ENCODE measurements around the gene CDK10. TPM values are rescaled to one million over a fixed set of nuclear protein-coding genes. Genes with fewer than 3 reads are reported as not detected.

The CDK10 gene
- total and polyA plus RNA-seq, 10 of the 15 experiments (the other 5 are each of a cell fraction or from before 2014, with no cell fraction given): 1.5 to 58.7 (median 36.0) TPM

DNA sequence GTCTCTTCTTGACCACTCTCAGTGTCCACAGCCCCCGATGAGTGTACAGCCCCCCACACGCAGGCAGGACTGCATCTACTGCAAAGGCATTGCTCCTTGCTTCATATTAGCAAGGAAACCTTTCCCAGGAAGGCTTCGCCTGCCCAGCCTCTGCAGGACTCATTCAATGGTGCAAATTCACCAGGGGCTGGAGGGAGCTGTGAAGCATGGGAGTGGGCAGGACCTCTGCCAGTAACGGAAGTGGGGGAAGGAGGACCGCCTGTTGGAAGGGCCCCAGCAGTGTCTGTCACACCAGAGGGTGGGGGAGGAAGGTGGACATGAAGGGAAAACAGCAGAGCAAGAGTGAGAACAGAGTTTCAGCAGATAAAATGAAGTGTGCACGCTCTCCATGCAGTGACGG is 26.3 kb upstream of the CDK10 start:
- SMC1A ChIA-PET (ENCODE audit: uncharacterized antibody, unreplicated experiment): no interaction called here
- RAD21 ChIA-PET (ENCODE audit: unreplicated experiment): no interaction called here
- ATAC-seq (no peak), DNase-seq (ENCODE audit: low read depth, low spot score) (no peak), FAIRE-seq (no peak)
- in situ Hi-C loops (cut with MboI): no loop called here
- BruUV-seq (replicated peaks): no TSS peak
- intact Hi-C loops (cut with micrococcal nuclease; ENCODE audit: unreplicated experiment): no loop called here
- Histone ChIP-seq H2AFZ (ENCODE audit: control insufficient read depth, low read depth, low read length) (no peak overlapping the region), H3K9ac (ENCODE audit: control insufficient read depth, insufficient read depth, low read length) (no peak overlapping the region), H3K27me3 (replicated peaks in 1 of 2; ENCODE audit: control insufficient read depth in 2 of 2, insufficient read depth in 2 of 2, low read length in 1 of 2) (no peaks in the 10 kb centered on the region), H3K79me2 (ENCODE audit: control insufficient read depth, insufficient read depth, low read length) (peaks cover 32% of the 10 kb centered on the region), H4K20me1 (ENCODE audit: control insufficient read depth, insufficient read depth) (no peaks in the 10 kb centered on the region), H3K4me3 (no peak overlapping the region), H3K4me2 (ENCODE audit: control insufficient read depth, insufficient read depth) (no peak overlapping the region), H3K4me1 (ENCODE audit: control insufficient read depth, insufficient read depth, low read length) (peaks cover 14% of the 10 kb centered on the region), H3K36me3 (ENCODE audit: control insufficient read depth in 2 of 2, insufficient read depth in 2 of 2, low read length in 1 of 2) (no peaks in the 10 kb centered on the region), H3K9me3 (replicated peaks; ENCODE audit: control insufficient read depth, insufficient read depth, low read length) (no peaks in the 10 kb centered on the region), H3K27ac (ENCODE audit: control insufficient read depth, insufficient read depth) (no peak overlapping the region)
- 92% methylated on average over 7 of the region's 7 CpGs for WGBS (ENCODE audit: insufficient coverage, insufficient replicate concordance, low lambda C conversion rate, missing lambda C conversion rate)
- TF ChIP-seq SREBF1 (IDR thresholded peaks at IDR 0.05; ENCODE audit: low read length) (no peak), SUZ12 (IDR thresholded peaks at IDR 0.05; ENCODE audit: unreplicated experiment) (no peak), BRCA1 (IDR thresholded peaks at IDR 0.05; ENCODE audit: low read depth, low read length) (no peak), SIX5 (IDR thresholded peaks at IDR 0.05; ENCODE audit: low read depth, low read length, severe bottlenecking) (no peak), CEBPB (IDR thresholded peaks at IDR 0.05; ENCODE audit: borderline replicate concordance in 1 of 2, low read depth in 2 of 2, low read length in 2 of 2) (no peak), MTA2 (IDR thresholded peaks at IDR 0.05; ENCODE audit: low read depth) (no peak), GATAD2B (conservative IDR thresholded peaks at IDR 0.05; ENCODE audit: low read depth) (no peak), CREM (IDR thresholded peaks at IDR 0.05; ENCODE audit: low read depth) (no peak), NBN (IDR thresholded peaks at IDR 0.05) (no peak), FOS (IDR thresholded peaks at IDR 0.05; ENCODE audit: borderline replicate concordance, extremely low read depth, insufficient read length) (no peak), MEF2B (IDR thresholded peaks at IDR 0.05; ENCODE audit: partially characterized antibody, poor library complexity, severe bottlenecking) (no peak), KDM1A (IDR thresholded peaks at IDR 0.05; ENCODE audit: borderline replicate concordance) (no peak), SUPT20H (IDR thresholded peaks at IDR 0.05; ENCODE audit: borderline replicate concordance, control insufficient read depth, low read depth, low read length) (no peak), RCOR1 (conservative IDR thresholded peaks at IDR 0.05; ENCODE audit: low read depth, low read length) (no peak)
- TF ChIP-seq, protein P1, sequence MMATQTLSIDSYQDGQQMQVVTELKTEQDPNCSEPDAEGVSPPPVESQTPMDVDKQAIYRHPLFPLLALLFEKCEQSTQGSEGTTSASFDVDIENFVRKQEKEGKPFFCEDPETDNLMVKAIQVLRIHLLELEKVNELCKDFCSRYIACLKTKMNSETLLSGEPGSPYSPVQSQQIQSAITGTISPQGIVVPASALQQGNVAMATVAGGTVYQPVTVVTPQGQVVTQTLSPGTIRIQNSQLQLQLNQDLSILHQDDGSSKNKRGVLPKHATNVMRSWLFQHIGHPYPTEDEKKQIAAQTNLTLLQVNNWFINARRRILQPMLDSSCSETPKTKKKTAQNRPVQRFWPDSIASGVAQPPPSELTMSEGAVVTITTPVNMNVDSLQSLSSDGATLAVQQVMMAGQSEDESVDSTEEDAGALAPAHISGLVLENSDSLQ (IDR thresholded peaks at IDR 0.05): no peak
- TF ChIP-seq, protein P2, sequence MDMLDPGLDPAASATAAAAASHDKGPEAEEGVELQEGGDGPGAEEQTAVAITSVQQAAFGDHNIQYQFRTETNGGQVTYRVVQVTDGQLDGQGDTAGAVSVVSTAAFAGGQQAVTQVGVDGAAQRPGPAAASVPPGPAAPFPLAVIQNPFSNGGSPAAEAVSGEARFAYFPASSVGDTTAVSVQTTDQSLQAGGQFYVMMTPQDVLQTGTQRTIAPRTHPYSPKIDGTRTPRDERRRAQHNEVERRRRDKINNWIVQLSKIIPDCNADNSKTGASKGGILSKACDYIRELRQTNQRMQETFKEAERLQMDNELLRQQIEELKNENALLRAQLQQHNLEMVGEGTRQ (IDR thresholded peaks at IDR 0.05; ENCODE audit: borderline replicate concordance, low read depth, low read length): no peak
- TF ChIP-seq, protein P3, sequence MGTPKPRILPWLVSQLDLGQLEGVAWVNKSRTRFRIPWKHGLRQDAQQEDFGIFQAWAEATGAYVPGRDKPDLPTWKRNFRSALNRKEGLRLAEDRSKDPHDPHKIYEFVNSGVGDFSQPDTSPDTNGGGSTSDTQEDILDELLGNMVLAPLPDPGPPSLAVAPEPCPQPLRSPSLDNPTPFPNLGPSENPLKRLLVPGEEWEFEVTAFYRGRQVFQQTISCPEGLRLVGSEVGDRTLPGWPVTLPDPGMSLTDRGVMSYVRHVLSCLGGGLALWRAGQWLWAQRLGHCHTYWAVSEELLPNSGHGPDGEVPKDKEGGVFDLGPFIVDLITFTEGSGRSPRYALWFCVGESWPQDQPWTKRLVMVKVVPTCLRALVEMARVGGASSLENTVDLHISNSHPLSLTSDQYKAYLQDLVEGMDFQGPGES (IDR thresholded peaks at IDR 0.05): no peak
- POLR2A ChIA-PET: no interaction called here
- CTCF ChIA-PET: interaction anchor here (0.6 kb wide), 1 partner anchor 46 kb away, joined by 3 read pairs; no protein-coding TSS in a partner anchor
